GM12801 (cell line): ENCODE measurements around the gene CNTNAP2.

Experiments
- CTCF ChIP-seq: IDR thresholded peaks from one replicate; pipeline ENCODE4 v1.5.1; 2011; ENCODE audit warnings: control low read depth; ENCODE audit not compliant: insufficient read length; ENCODE audit errors: extremely low read depth

Gene CNTNAP2

GRCh38 chr7:146242661-146243060, 126.1 kb downstream of the CNTNAP2 start:
- no peak for TF ChIP-seq CTCF

- no peak for TF ChIP-seq CTCF
These were observed 132.7 kb downstream of the CNTNAP2 start for GRCh38 chr7:146249272-146249671.

GRCh38 chr7:146255609-146256008, 139.0 kb downstream of the CNTNAP2 start:
- no peak for TF ChIP-seq CTCF

GRCh38 chr7:146262527-146262926, 145.9 kb downstream of the CNTNAP2 start:
- TF ChIP-seq CTCF: no peak

- TF ChIP-seq CTCF: no peak
These were observed 160.3 kb downstream of the CNTNAP2 start for GRCh38 chr7:146276888-146277287.

GRCh38 chr7:146285418-146285817, 168.8 kb downstream of the CNTNAP2 start:
- no peak for TF ChIP-seq CTCF

- TF ChIP-seq CTCF: no peak
These were observed 174.1 kb downstream of the CNTNAP2 start for GRCh38 chr7:146290746-146291145.

- TF ChIP-seq CTCF: no peak
These were observed 175.3 kb downstream of the CNTNAP2 start for GRCh38 chr7:146291900-146292299.
